GM21447 (cell line): Measurements from ENCODE around the gene C2CD2L.
"Not testable (repeated sequence)": the region's sequence is repeated elsewhere in the genome, so short reads cannot be mapped to it uniquely, and the experiment has no call there.

Experiments used
- ATAC-seq: cut with Tn5 transposase; IDR thresholded peaks from one replicate; pipeline ENCODE4 v1.9.1; 2021; ENCODE audit not compliant: unreplicated experiment

C2CD2L gene

GRCh38 chr11:119106564-119107537 lies at the start of gene C2CD2L:
Gene C2CD2L (plus strand): TSS chr11:119107344. CDS start chr11:119107742, 398 bp downstream.
- ATAC-seq = peak; percentile 56

GRCh38 chr11:119059128-119059527 lies 48.0 kb upstream of the C2CD2L start:
- not testable (repeated sequence) for ATAC-seq

- no peak for ATAC-seq
Observed at GRCh38 chr11:119061256-119061655, 45.9 kb upstream of the C2CD2L start.

- no peak for ATAC-seq
Observed at GRCh38 chr11:119062779-119063178, 44.4 kb upstream of the C2CD2L start.

GRCh38 chr11:119065369-119065768 lies 41.8 kb upstream of the C2CD2L start:
- no peak for ATAC-seq

- ATAC-seq = peak; percentile 89
Observed at GRCh38 chr11:119067371-119068222, 39.5 kb upstream of the C2CD2L start, which contains the start of gene VPS11. Gene VPS11 (plus strand): TSS chr11:119067818. CDS start chr11:119067824, 6 bp downstream.

- ATAC-seq = no peak
Observed at GRCh38 chr11:119077839-119078238, 29.3 kb upstream of the C2CD2L start.

- ATAC-seq = no peak
Observed at GRCh38 chr11:119078675-119079420, 28.3 kb upstream of the C2CD2L start.

- no peak for ATAC-seq
Observed at GRCh38 chr11:119081682-119082260, 25.4 kb upstream of the C2CD2L start.

GRCh38 chr11:119084663-119085436 lies 22.3 kb upstream of the C2CD2L start, which contains the start of gene HMBS:
Gene HMBS (plus strand): TSS chr11:119084881. CDS start chr11:119085034, 153 bp downstream.
- ATAC-seq = peak; percentile 92

GRCh38 chr11:119085437-119085847 lies 21.7 kb upstream of the C2CD2L start:
- ATAC-seq = no peak

GRCh38 chr11:119087123-119087522 lies 20.0 kb upstream of the C2CD2L start:
- no peak for ATAC-seq

GRCh38 chr11:119087747-119088241 lies 19.4 kb upstream of the C2CD2L start:
- ATAC-seq = no peak

- ATAC-seq = no peak
Observed at GRCh38 chr11:119088406-119088805, 18.7 kb upstream of the C2CD2L start.

- ATAC-seq = no peak
Observed at GRCh38 chr11:119089319-119089718, 17.8 kb upstream of the C2CD2L start.

GRCh38 chr11:119091178-119091577 lies 16.0 kb upstream of the C2CD2L start:
- ATAC-seq = no peak

GRCh38 chr11:119091966-119092879 lies 14.9 kb upstream of the C2CD2L start:
- no peak for ATAC-seq
